HG03565 (cell line): ENCODE results near the gene NPB.

Source experiments
- ATAC-seq: cut with Tn5 transposase; IDR thresholded peaks from one replicate; pipeline ENCODE4 v1.9.1; 2021; ENCODE audit warnings: mild to moderate bottlenecking, moderate library complexity; ENCODE audit not compliant: unreplicated experiment

The NPB gene

GRCh38 chr17:81923302-81924260, 21.5 kb downstream of the NPB start:
- no peak for ATAC-seq

GRCh38 chr17:81924557-81925532, 22.8 kb downstream of the NPB start:
- ATAC-seq = no peak

GRCh38 chr17:81925860-81926450, 23.9 kb downstream of the NPB start:
- ATAC-seq = no peak

GRCh38 chr17:81926451-81927151, 24.6 kb downstream of the NPB start:
- peak; percentile 20 for ATAC-seq

GRCh38 chr17:81927152-81927652, 25.2 kb downstream of the NPB start:
- peak; percentile 5 for ATAC-seq

GRCh38 chr17:81927653-81928543, 25.9 kb downstream of the NPB start, which contains the start of gene MAFG:
Gene MAFG (minus strand): TSS chr17:81927735. CDS start chr17:81923185, 4,550 bp downstream.
- peak; percentile 55 for ATAC-seq

- ATAC-seq = no peak
Measured at GRCh38 chr17:81928544-81929252, 26.7 kb downstream of the NPB start.

- ATAC-seq = no peak
Measured at GRCh38 chr17:81929253-81930141, 27.5 kb downstream of the NPB start.

GRCh38 chr17:81930142-81931125, 28.4 kb downstream of the NPB start:
- no peak for ATAC-seq

- ATAC-seq = no peak
Measured at GRCh38 chr17:81931189-81931556, 29.1 kb downstream of the NPB start.

GRCh38 chr17:81931557-81932332, 29.7 kb downstream of the NPB start:
- no peak for ATAC-seq

- ATAC-seq = no peak
Measured at GRCh38 chr17:81932333-81932983, 30.4 kb downstream of the NPB start.

GRCh38 chr17:81933178-81933699, 31.2 kb downstream of the NPB start:
- no peak for ATAC-seq

- no peak for ATAC-seq
Measured at GRCh38 chr17:81934098-81934757, 32.2 kb downstream of the NPB start.
